Measurements from ENCODE around the gene EGLN2. TPM values are rescaled to one million over a fixed set of nuclear protein-coding genes. Genes with fewer than 3 reads are reported as not detected.
A peak's percentile ranks its signal among the peaks of the same experiment; 100 is the strongest.
"Not testable (repeated sequence)": the region's sequence is repeated elsewhere in the genome, so short reads cannot be mapped to it uniquely, and the experiment has no call there.

EGLN2 gene
- total and polyA plus RNA-seq, 8 donors, result 22.3 to 82.1 (median 27.8) TPM

DNA sequence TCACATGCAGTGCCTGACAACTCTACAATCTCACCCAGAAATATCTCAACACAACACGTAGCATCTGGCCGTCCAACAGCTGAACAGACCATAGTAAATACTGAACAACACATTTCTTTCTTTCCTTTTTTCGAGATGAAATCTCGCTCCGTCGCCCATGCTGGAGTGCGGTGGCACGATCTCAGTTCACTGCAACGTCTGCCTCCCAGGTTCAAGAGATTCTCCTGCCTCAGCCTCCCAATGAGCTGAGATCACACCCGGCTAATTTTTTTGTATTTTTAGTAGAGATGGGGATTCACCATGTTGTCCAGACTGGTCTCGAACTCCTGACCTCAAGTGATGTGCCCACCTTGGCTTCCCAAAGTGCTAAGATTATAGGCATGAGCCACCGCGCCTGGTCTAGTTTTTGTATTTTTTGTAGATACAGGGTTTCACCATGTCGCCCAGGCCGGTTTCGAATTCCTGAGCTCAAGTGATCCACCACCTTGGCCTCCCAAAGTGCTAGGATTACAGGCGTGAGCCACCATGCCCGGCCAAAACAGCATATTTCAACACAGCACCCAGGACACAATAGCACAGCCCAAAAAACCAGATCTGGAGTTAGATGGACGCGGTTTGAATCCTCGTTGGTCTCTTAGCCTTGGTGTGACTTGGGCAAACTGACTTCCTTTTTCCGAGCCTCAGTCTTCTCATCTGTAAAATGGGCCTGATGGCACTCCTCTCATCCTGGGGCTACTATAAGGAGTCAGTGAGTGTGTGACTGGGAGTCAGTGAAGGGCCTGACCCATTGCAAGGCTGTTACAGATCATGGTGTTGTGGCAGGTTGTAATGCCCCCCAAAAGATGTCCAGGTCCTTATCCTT is 28.6 kb downstream of the EGLN2 start:
- TF ChIP-seq, protein P1, sequence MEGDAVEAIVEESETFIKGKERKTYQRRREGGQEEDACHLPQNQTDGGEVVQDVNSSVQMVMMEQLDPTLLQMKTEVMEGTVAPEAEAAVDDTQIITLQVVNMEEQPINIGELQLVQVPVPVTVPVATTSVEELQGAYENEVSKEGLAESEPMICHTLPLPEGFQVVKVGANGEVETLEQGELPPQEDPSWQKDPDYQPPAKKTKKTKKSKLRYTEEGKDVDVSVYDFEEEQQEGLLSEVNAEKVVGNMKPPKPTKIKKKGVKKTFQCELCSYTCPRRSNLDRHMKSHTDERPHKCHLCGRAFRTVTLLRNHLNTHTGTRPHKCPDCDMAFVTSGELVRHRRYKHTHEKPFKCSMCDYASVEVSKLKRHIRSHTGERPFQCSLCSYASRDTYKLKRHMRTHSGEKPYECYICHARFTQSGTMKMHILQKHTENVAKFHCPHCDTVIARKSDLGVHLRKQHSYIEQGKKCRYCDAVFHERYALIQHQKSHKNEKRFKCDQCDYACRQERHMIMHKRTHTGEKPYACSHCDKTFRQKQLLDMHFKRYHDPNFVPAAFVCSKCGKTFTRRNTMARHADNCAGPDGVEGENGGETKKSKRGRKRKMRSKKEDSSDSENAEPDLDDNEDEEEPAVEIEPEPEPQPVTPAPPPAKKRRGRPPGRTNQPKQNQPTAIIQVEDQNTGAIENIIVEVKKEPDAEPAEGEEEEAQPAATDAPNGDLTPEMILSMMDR (IDR thresholded peaks at IDR 0.05), result no peak
- intact Hi-C loops (cut with DNase I), result no loop called here
- Histone ChIP-seq H3K9me3 (no peaks in the 10 kb centered on the region), H3K4me1 (peaks cover 19 to 26% (median 21%) of the 10 kb centered on the region in 3 donors), H3K27ac (no peak overlapping the region), H3K27me3 (no peaks in the 10 kb centered on the region), H3K36me3 (no peaks in the 10 kb centered on the region), H3K4me3 (no peak overlapping the region)
- no peak for FAIRE-seq
- no peak for ATAC-seq
- WGBS, 2 donors, result 96% methylated on average over 22 of the region's 22 CpGs
- peak in 1 of 6 donors; percentile 11 for DNase-seq

DNA sequence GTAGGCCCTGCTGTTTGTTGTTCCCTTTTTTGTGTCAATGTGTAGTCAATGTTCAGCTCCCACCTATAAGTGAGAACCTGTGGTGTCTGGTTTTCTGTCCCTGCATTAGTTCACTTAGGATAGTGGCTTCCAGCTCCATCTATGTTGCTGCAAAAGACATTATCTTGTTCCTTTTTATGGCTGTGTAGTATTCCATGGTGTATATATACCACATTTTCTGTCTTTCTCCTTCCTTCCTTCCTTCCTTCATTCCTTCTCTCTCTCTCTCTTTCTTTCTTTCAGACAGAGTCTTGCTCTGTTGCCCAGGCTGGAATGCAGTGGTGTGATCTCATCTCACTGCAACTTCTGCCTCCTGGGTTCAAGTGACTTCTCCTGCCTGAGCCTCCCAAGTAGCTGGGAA is 30.2 kb downstream of the EGLN2 start:
- ATAC-seq (no peak), DNase-seq (peak in 1 of 6 donors; percentile 2), FAIRE-seq (no peak)
- TF ChIP-seq, protein P1 (IDR thresholded peaks at IDR 0.05), result no peak
- H3K36me3 ChIP-seq, result no peaks in the 10 kb centered on the region
- no peak overlapping the region for H3K4me3 ChIP-seq
- no peak overlapping the region for H3K27ac ChIP-seq
- H3K4me1 ChIP-seq, result peaks cover 8 to 14% (median 9%) of the 10 kb centered on the region in 3 donors
- intact Hi-C loops (cut with DNase I), result no loop called here
- no peaks in the 10 kb centered on the region for H3K9me3 ChIP-seq
- H3K27me3 ChIP-seq, result no peaks in the 10 kb centered on the region

DNA sequence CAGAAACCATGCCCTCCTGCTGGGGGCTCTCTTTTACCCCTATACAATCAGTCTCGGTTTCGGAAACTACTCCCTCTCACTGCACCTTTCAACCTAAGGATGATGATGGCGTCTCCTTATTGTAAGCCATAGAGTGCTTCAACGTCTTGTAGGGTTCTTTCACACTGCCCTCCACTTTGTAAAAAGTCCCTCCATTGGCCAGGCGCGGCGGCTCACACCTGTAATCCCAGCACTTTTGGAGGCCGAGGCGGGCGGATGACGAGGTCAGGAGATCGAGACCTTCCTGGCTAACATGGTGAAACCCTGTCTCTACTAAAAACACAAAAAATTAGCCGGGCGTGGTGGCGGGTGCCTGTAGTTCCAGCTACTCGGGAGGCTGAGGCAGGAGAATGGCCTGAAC is 31.8 kb downstream of the EGLN2 start:
- FAIRE-seq; H3K4me3 ChIP-seq; H3K27me3 ChIP-seq; H3K9me3 ChIP-seq; intact Hi-C loops (cut with DNase I); H3K27ac ChIP-seq; H3K36me3 ChIP-seq; ATAC-seq: not testable (repeated sequence)
- H3K4me1 ChIP-seq, result peaks cover 8 to 14% (median 9%) of the 10 kb centered on the region in 3 donors
- WGBS, 2 donors, result 96 to 98% methylated on average over 14 to 16 of the region's 16 CpGs
- peak in 1 of 6 donors; percentile 8 for DNase-seq

DNA sequence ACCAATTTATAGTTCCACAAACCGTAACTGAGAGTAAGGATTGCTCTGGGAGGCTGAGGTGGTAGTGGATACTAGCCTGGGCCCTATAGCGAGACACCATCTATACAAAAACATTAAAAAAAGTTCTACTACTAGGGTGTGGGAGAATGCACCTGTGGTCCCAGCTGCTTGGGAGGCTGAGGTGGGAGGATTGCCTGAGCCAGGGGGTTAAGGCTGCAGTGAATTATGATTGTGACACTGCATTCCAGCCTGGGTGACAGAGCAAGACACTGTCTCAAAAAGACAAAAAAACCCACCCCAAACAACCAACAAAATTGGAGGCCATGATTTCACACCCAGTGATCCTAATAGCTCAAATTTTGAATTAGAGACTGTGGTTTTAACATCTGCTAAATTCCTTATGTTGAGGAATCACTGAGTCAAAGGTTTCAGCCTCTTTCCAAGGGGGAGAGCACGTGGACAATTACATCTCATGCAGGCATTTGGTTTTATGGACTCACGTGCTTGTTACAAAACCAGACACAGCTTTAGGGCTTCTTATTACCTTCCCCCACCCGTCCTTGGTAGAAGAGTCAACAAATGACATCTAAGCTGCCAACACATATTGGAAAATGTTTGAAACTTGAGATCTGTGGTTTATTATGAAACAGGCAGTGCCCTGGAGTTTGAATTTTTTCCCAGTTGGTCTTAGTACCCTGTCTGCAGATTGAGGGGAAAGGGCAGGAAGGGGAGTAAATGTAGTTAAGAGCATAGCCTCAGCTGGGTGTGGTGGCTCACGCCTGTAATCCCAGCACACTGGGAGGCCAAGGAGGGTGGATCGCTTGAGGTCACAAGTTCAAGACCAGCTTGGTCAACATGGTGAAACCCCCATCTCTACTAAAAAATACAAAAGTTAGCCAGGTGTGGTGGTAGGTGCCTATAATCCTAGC is 32.8 kb downstream of the EGLN2 start:
- TF ChIP-seq, protein P1 (IDR thresholded peaks at IDR 0.05), result no peak
- H3K27ac ChIP-seq, result peak overlapping the region; percentile 64 to 83 (median 72)
- H3K4me3 ChIP-seq, result no peak overlapping the region
- WGBS, 2 donors, result 37 to 39% methylated on average over 7 of the region's 7 CpGs
- peaks cover 8 to 14% (median 9%) of the 10 kb centered on the region in 3 donors for H3K4me1 ChIP-seq
- intact Hi-C loops (cut with DNase I), result no loop called here
- no peaks in the 10 kb centered on the region for H3K36me3 ChIP-seq
- no peaks in the 10 kb centered on the region for H3K27me3 ChIP-seq
- no peaks in the 10 kb centered on the region for H3K9me3 ChIP-seq
- ATAC-seq (peak; percentile 90 to 94 (median 92)), FAIRE-seq (peak; percentile 65), DNase-seq (peak in 3 of 6 donors; percentile 66 to 78 (median 75))

DNA sequence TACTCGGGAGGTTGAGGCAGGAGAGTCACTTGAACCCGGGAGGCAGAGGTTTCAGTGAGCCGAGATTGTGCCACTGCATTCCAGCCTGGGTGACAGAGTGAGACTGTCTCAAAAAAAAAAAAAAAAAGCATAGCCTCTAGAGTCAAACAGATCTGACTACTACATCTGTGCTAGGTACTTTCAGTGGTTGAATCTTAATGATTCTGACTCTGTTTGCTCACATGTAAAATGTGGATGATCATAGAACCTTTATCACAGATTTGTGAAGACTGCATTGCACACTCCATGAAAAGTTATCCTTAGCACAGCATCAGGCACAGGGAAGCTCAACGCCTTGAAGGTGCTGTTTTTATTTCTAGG is 33.4 kb downstream of the EGLN2 start:
- DNase-seq; H3K27me3 ChIP-seq; H3K36me3 ChIP-seq; FAIRE-seq; H3K9me3 ChIP-seq; H3K4me3 ChIP-seq; intact Hi-C loops (cut with DNase I): not testable (repeated sequence)
- WGBS, 2 donors, result 52 to 64% methylated on average over 4 of the region's 4 CpGs
- Histone ChIP-seq H3K4me1 (peaks cover 8 to 14% (median 9%) of the 10 kb centered on the region in 3 donors), H3K27ac (peak overlapping the region; percentile 64 to 83 (median 72))
- ATAC-seq, result peak; percentile 14 to 26 (median 14)

DNA sequence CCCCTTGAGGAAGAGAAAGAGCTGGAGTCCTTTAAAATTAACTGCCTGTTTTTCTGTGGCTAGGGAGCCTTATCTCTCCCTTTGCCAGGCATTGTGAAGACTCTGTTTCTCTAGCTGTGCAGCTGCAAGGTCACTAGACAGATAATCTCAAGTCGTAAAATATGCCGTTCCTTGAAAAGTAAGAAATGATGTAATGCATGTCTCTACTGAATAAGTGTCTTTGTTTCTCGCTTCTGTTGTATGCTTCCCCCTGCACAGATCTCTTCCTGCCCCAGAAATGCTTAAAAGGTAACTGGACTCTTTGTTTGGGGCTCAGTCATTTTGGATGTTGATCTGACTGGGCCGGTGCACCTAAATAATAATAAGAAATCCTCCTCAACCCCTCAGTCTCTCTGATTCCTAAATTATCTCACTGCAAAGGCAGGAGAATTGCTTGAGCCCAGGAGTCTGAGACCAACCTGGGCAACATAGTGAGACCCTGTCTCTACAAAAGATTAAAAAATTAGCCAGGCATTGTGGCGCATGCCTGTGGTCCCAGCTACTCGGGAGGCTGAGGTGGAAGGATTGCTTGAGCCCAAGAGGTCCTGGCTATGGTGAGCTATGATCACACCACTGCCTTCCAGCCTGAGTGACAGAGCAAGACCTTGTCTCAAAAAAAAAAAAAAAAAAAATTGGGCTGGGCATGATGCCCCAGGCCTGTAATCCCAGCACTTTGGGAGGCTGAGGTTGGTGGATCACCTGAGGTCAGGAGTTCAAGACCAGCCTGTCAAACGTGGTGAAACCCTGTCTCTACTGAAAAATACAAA is 34.9 kb downstream of the EGLN2 start:
- Histone ChIP-seq H3K27ac (peak overlapping the region in 1 of 4 donors; percentile 29), H3K4me1 (peaks cover 8 to 14% (median 9%) of the 10 kb centered on the region in 3 donors)
- FAIRE-seq; H3K4me3 ChIP-seq; H3K9me3 ChIP-seq; intact Hi-C loops (cut with DNase I); H3K27me3 ChIP-seq; H3K36me3 ChIP-seq: not testable (repeated sequence)
- ATAC-seq (peak in 1 of 4 donors; percentile 2), DNase-seq (peak in 1 of 6 donors; percentile 2)
- 29 to 37% methylated on average over 7 of the region's 7 CpGs for WGBS, 2 donors
